ENCODE data around the gene ABHD18.
"Not testable (repeated sequence)": the region's sequence is repeated elsewhere in the genome, so short reads cannot be mapped to it uniquely, and the experiment has no call there.

The ABHD18 gene

DNA sequence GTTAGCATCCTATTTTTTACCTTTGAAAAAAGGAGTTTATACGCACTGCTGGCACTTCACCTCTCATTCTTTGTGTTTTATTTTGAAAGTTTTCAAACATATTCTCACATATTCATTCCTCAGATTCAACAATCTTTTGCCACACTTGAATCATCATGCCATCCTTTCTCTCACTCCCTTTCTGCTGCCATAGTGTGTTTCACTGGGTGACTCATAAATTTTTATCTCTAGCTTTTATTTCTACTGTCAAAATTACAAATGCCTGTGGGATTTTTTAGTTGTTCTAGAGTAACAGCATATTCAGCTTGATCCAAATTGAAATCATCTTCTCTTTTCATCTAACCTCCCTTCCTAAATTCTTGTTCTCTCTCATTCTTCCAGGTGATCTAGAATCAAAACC lies 28.2 kb upstream of the ABHD18 start:
- TF ChIP-seq, protein P1, sequence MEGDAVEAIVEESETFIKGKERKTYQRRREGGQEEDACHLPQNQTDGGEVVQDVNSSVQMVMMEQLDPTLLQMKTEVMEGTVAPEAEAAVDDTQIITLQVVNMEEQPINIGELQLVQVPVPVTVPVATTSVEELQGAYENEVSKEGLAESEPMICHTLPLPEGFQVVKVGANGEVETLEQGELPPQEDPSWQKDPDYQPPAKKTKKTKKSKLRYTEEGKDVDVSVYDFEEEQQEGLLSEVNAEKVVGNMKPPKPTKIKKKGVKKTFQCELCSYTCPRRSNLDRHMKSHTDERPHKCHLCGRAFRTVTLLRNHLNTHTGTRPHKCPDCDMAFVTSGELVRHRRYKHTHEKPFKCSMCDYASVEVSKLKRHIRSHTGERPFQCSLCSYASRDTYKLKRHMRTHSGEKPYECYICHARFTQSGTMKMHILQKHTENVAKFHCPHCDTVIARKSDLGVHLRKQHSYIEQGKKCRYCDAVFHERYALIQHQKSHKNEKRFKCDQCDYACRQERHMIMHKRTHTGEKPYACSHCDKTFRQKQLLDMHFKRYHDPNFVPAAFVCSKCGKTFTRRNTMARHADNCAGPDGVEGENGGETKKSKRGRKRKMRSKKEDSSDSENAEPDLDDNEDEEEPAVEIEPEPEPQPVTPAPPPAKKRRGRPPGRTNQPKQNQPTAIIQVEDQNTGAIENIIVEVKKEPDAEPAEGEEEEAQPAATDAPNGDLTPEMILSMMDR (IDR thresholded peaks at IDR 0.05; ENCODE audit: borderline replicate concordance, insufficient read depth, low read depth, low read length) = no peak
- no peak overlapping the region for H3K4me3 ChIP-seq (ENCODE audit: low read depth, low read length)

DNA sequence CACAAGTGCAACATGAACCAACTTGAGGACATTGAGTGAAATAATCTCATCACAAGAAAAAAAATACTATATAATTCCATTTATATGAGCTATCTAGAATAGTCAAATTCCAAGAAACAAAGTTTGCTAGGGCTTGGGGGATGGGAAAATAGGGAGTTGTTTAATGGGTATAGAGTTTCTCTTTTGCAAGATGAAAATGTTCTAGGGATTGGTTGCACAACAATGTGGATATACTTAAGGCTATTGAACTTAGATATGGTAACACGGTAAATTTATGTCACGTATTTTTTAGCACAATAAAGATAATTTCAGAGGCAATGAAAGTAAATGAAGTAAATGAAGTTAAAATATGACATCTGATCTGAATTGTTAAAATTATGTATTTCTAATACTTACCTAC lies 8.1 kb upstream of the ABHD18 start:
- H3K4me3 ChIP-seq (ENCODE audit: low read depth, low read length) = no peak overlapping the region
- TF ChIP-seq, protein P1 (IDR thresholded peaks at IDR 0.05; ENCODE audit: borderline replicate concordance, insufficient read depth, low read depth, low read length) = no peak

DNA sequence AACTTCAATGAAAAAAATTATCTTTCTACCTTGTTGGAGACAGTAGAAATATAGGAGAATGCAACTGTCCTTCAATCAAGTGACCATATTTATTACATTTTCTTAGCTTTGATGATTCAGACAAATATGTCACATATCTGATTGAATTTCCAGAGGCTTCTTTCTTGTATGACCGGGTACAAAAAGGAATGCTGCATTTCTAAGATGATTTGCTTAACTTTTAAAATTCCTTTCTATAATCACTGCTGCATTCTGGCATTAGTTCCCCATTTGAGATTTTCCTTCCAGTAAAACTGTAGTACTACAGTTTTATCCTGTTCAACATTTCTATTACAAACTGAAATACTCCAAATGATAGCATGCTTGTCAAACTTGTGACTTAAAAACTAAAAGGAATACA lies 5.4 kb upstream of the ABHD18 start:
- no peak overlapping the region for H3K4me3 ChIP-seq (ENCODE audit: low read depth, low read length)
- TF ChIP-seq, protein P1 (IDR thresholded peaks at IDR 0.05; ENCODE audit: borderline replicate concordance, insufficient read depth, low read depth, low read length) = no peak

DNA sequence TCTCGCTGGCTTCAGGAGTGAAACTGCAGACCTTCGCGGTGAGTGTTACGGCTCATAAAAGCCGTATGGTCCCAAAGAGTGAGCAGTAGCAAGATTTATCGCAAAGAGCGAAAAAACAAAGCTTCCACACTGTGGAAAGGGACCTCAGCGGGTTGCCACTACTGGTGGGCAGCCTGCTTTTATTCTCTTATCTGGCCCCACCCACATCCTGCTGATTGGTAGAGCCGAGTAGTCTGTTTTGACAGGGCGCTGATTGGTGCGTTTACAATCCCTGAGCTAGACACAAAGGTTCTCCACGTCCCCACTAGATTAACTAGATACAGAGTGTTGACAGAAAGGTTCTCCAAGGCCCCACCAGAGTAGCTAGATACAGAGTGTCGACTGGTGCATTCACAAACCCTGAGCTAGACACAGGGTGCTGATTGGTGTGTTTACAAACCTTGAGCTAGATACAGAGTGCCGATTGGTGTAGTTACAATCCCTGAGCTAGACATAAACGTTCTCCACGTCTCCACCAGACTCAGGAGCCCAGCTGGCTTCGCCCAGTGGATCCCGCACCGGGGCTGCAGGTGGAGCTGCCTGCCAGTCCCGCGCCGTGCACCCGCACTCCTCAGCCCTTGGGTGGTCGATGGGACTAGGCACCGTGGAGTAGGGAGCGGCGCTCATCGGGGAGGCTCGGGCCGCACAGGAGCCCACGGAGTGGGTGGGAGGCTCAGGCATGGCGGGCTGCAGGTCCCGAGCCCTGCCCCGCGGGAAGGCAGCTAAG lies 1.4 kb upstream of the ABHD18 start:
- H3K4me3 ChIP-seq (ENCODE audit: low read depth, low read length) = peak overlapping the region; percentile 99

DNA sequence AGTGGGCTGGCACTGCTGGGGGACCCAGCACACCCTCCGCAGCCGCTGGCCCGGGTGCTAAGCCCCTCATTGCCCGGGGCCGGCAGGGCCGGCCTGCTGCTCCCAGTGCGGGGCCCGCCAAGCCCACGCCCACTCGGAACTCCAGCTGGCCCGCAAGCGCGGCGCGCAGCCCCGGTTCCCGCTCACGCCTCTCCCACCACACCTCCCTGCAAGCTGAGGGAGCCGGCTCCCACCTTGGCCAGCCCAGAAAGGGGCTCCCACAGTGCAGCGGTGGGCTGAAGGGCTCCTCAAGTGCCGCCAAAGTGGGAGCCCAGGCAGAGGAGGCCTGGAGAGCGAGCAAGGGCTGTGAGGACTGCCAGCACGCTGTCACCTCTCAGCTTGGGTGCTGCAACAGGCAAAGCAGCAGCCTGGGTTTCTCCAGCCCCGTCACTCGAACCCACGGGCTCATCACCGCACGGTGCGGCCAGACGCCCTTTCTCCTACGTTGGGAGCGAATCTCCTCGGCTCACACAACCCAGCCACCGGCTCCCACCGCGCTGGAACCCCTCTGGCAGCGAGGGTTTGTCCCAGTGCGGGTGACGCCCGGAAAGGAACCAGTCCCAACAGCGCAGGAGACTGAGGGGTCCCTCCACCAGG lies 662 bp upstream of the ABHD18 start:
- H3K4me3 ChIP-seq (ENCODE audit: low read depth, low read length) = peak overlapping the region; percentile 99

DNA sequence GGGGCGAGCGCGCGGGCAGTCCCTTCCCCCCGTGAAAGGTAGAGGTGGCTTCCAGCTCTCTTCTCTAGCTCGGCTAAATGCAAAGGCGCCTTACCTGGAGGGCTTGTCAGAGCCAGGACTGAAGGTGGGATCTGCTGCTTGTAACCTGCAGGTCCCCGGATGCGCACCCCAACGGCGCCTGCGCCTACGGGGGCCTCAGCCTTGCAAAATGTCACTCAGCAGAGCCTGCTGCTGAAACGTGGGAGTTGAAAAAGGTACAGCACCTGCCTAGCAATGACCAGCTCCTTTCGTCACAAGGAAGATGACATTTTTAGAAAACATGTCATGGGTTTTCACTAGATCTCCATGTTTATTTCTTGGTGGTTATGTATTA lies 583 bp downstream of the ABHD18 start:
- TF ChIP-seq, protein P1 (IDR thresholded peaks at IDR 0.05; ENCODE audit: borderline replicate concordance, insufficient read depth, low read depth, low read length) = no peak
- peak overlapping the region; percentile 99 for H3K4me3 ChIP-seq (ENCODE audit: low read depth, low read length)

DNA sequence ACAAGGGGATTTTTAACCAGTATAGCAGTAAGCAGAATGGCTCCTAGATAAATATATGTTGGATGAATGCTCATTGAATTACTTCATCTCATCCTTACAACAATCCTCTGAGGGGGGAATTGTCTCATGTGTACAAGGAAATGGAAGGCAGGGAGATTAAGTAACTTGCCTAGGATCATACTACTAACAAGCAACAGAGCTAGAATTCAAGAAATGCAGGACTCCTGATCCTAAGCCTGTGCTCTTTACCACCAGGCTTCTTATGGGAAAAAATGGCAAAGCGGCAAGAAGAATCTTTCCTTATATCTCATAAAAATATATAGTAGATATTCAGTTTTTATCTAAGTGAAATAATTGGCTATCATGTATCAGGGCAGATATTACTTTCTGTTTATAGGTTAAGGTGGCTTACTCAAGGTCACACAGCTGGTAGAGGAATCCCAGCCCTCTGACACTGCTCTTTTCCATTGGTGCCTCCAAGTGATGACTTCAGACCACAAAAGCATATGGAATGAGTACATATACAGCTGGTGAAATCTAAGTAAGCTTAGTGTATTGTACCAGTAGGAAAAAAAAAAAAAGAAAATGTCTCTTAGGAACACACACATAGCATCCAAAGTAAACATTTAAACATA lies 2.1 kb downstream of the ABHD18 start:
- TF ChIP-seq, protein P1 (IDR thresholded peaks at IDR 0.05; ENCODE audit: borderline replicate concordance, insufficient read depth, low read depth, low read length) = no peak
- H3K4me3 ChIP-seq (ENCODE audit: low read depth, low read length) = no peak overlapping the region

DNA sequence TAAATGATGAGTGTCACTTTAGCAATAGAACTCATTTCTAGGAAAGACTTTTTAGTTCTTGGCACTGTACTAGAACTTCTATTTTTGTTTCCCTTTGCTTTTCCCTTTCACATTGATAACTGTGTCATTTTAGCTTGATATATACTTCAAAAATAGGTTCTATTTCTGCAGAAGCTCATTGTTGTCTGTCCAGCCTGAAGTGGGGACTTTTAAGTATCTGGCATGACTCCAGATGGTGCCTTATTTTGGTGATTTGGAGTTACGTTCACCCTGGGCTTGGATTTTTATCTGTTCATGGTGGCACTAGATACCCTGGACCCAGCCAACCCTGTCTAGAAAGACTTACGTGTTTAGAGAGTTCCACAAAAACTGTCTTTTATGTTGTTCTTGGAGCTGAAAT lies 3.4 kb downstream of the ABHD18 start:
- TF ChIP-seq, protein P1 (IDR thresholded peaks at IDR 0.05; ENCODE audit: borderline replicate concordance, insufficient read depth, low read depth, low read length) = no peak
- no peak overlapping the region for H3K4me3 ChIP-seq (ENCODE audit: low read depth, low read length)

DNA sequence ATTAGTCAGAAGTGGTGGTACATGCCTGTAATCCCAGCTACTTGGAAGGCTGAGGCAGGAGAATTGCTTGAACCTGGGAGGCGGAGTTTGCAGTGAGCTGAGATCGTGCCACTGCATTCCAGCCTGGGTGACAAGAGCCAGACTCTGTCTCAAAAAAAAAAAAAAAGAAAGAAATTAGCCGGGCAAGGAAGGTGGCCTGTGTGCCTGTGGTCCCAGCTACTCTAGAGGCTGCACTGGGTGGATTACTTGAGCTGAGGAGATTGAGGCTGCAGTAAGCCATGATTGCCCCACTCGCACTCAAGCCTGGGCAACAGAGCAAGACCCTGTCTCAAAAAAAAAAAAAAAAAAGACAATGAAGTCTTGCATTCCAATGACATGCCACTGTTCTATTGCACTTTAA lies 5.7 kb downstream of the ABHD18 start:
- not testable (repeated sequence) for H3K4me3 ChIP-seq (ENCODE audit: low read depth, low read length)
